K562 (cell line): Measurements from ENCODE around the gene GPR3. TPM values are rescaled to one million over a fixed set of nuclear protein-coding genes. Genes with fewer than 3 reads are reported as not detected.

Experiments
- ATAC-seq: fragments of 200-7000 bp; cut with Tn5 transposase; 3 replicates; pipeline ENCODE4 v1.9.1; 2020; ENCODE audit warnings: moderate library complexity
- BruUV-seq: library from RNA; stranded (reverse); fragments of 400-500 nt; replicated peaks from 2 replicates; lab custom pipeline; 2021; lab: Mats Ljungman, UMichigan
- CTCF ChIA-PET: fragments of 300-600 bp; formaldehyde crosslinking; extraction: SDS; loops from one replicate; lab custom pipeline; 2021; ENCODE audit warnings: low intra/inter-chr PET ratio; lab: Yijun Ruan, JAX
- POLR2A ChIA-PET: fragments of 300-600, 350-650 bp; sonication (Branson Sonifier 250); formaldehyde crosslinking; extraction: SDS; loops from one replicate; lab custom pipeline; 2021; ENCODE audit warnings: antibody characterized with exemption, inconsistent platforms; lab: Yijun Ruan, JAX
- DNase-seq, 4 experiments: peaks; one replicate each; pipeline versions ENCODE4 v3.0.0 to v3.0.0-alpha.2; 2011 to 2018; ENCODE audit warnings: low spot score in 3 of 4, mixed read lengths in 3 of 4; ENCODE audit errors: extremely low read depth in 1 of 4
- FAIRE-seq: peaks from 2 replicates; lab custom pipeline; 2011; peaks lifted over from hg19 to GRCh38; lab: Jason Lieb, UNC
- H2AFZ ChIP-seq: 2 replicates; pipeline ENCODE4 v1.6.0; 2011; ENCODE audit warnings: low read depth, low read length, control low read depth, inconsistent platforms
- H3K27ac ChIP-seq: fragments of 200-600 bp; 3 replicates; pipeline ENCODE4 v1.8.0; 2011; ENCODE audit warnings: low read depth, mild to moderate bottlenecking, control low read depth, inconsistent platforms, low read length, moderate library complexity, mixed read lengths; ENCODE audit errors: extremely low read depth
- H3K27me3 ChIP-seq, 2 experiments: fragments of 300-600 bp in 1 of 2; 2 replicates in 1 of 2; 3 replicates in 1 of 2; pipeline versions ENCODE4 v1.6.0 to v1.8.0; 2011; ENCODE audit warnings: inconsistent platforms in 2 of 2, low read length in 2 of 2, mild to moderate bottlenecking in 1 of 2, mixed read lengths in 1 of 2, moderate library complexity in 1 of 2; ENCODE audit not compliant: control insufficient read depth in 2 of 2, insufficient read depth in 2 of 2
- H3K36me3 ChIP-seq: fragments of 300-600 bp; 3 replicates; pipeline ENCODE4 v1.8.0; 2011; ENCODE audit warnings: mild to moderate bottlenecking, low read length, inconsistent platforms; ENCODE audit not compliant: control insufficient read depth, insufficient read depth
- H3K4me1 ChIP-seq, 2 experiments: fragments of 200-600 bp in 1 of 2; replicated peaks in 1 of 2; 2 replicates in 1 of 2; 3 replicates in 1 of 2; pipeline versions ENCODE4 v1.5.1 to v1.8.0; 2011; ENCODE audit warnings: inconsistent platforms in 2 of 2, low read length in 2 of 2, mild to moderate bottlenecking in 1 of 2, mixed read lengths in 1 of 2, moderate library complexity in 1 of 2; ENCODE audit not compliant: control insufficient read depth in 2 of 2, insufficient read depth in 2 of 2
- H3K4me2 ChIP-seq: 2 replicates; pipeline ENCODE4 v1.6.1; 2011; ENCODE audit warnings: low read length, control low read depth, inconsistent platforms, mixed read lengths; ENCODE audit not compliant: insufficient read depth
- H3K4me3 ChIP-seq: fragments of 200-600 bp; sonication (generic), shearing (Covaris generic); 2 replicates; pipeline ENCODE4 v1.5.1; 2016; ENCODE audit warnings: control low read depth, inconsistent platforms
- H3K79me2 ChIP-seq: fragments of 200-600 bp; 3 replicates; pipeline ENCODE4 v1.8.0; 2011; ENCODE audit warnings: low read length, inconsistent platforms; ENCODE audit not compliant: control insufficient read depth, insufficient read depth
- H3K9ac ChIP-seq, 2 experiments: 2 replicates each; pipeline versions ENCODE4 v1.6.0 to v1.6.1; 2011; ENCODE audit warnings: low read depth in 2 of 2, low read length in 2 of 2, control low read depth in 1 of 2, inconsistent platforms in 1 of 2, mild to moderate bottlenecking in 1 of 2, mixed read lengths in 1 of 2; ENCODE audit not compliant: insufficient read depth in 1 of 2
- H3K9me1 ChIP-seq: one replicate; pipeline ENCODE4 v1.6.0; 2011; ENCODE audit warnings: inconsistent platforms, mild to moderate bottlenecking, low read length, moderate library complexity; ENCODE audit not compliant: control insufficient read depth, insufficient read depth
- H3K9me3 ChIP-seq: replicated peaks from 2 replicates; pipeline ENCODE4 v1.5.1; 2011; ENCODE audit warnings: low read depth, low read length, inconsistent platforms; ENCODE audit not compliant: control insufficient read depth, insufficient read depth
- H4K20me1 ChIP-seq: replicated peaks from 2 replicates; pipeline ENCODE4 v1.6.1; 2011; ENCODE audit warnings: low read length, inconsistent platforms, mixed read lengths; ENCODE audit not compliant: control insufficient read depth, insufficient read depth
- DNMT1 ChIP-seq: fragments of 450-650 bp; IDR thresholded peaks from 2 replicates; pipeline ENCODE4 v1.6.1; 2016; ENCODE audit warnings: antibody characterized with exemption, mild to moderate bottlenecking
- IRF2 ChIP-seq: sonication (generic); formaldehyde crosslinking; IDR thresholded peaks from 2 replicates; pipeline ENCODE4 v1.8.1; 2022; ENCODE audit warnings: mild to moderate bottlenecking, missing genetic modification reagents
- MIER1 ChIP-seq: fragments of 450-650 bp; IDR thresholded peaks from 2 replicates; pipeline ENCODE4 v1.6.1; 2016; ENCODE audit warnings: antibody characterized with exemption, mild to moderate bottlenecking, low read depth
- NRF1 ChIP-seq, 2 experiments: fragments of 450-650 bp; IDR thresholded peaks in 1 of 2; conservative IDR thresholded peaks in 1 of 2; 2 replicates each; pipeline ENCODE4 v1.6.1; 2014; ENCODE audit warnings: mild to moderate bottlenecking in 2 of 2
- SIN3A ChIP-seq, 2 experiments: fragments of 150-350 bp in 1 of 2; IDR thresholded peaks; 2 replicates each; pipeline ENCODE4 v1.6.1; 2011 to 2016; ENCODE audit warnings: borderline replicate concordance in 2 of 2, low read depth in 2 of 2, low read length in 2 of 2, mild to moderate bottlenecking in 2 of 2, moderate library complexity in 2 of 2; ENCODE audit not compliant: control insufficient read depth in 1 of 2
- TCF7L2 ChIP-seq: fragments of 150-350 bp; IDR thresholded peaks from 2 replicates; pipeline ENCODE4 v1.6.1; 2016; ENCODE audit warnings: low read depth, mild to moderate bottlenecking, low read length, moderate library complexity
- ZNF41 ChIP-seq: fragments of 250-450 bp; sonication (Bioruptor Pico); conservative IDR thresholded peaks from 2 replicates; pipeline ENCODE4 v1.4.0; 2020; ENCODE audit warnings: mild to moderate bottlenecking
- WGBS: fragments of 100-300 bp; shearing (Covaris generic); methylation state at CpG from one replicate; pipeline ENCODE4 v1.1.6; 2016; ENCODE audit warnings: low coverage, mixed read lengths; ENCODE audit not compliant: insufficient coverage; ENCODE audit errors: missing lambda C conversion rate; 5-methylcytosine and 5-hydroxymethylcytosine counted together
- in situ Hi-C: fragments of 300-500 bp; cut with MboI; formaldehyde crosslinking; loops from 4 replicates; pipeline ENCODE4 v1.15.0; 2018; ENCODE audit warnings: inconsistent platforms, mixed read lengths
- intact Hi-C: fragments of 100-400 bp; cut with micrococcal nuclease; formaldehyde crosslinking; loops from 2 replicates; pipeline ENCODE4 v1.14.2; 2022
- polyA plus RNA-seq, 8 experiments: library from polyadenylated mRNA; depleted of rRNA in 4 of 8; stranded (reverse) in 5 of 8; unstranded in 3 of 8; fragments of >200 nt; fragmentation: Nextera tagmentation in 2 of 8; fragmentation: Illumina TruSeq in 1 of 8; extraction: Ambion mirVana in 2 of 8; extraction: Trizol in 1 of 8; gene quantifications; 2 replicates each; pipeline versions ENCODE4 v1.2.1 to v1.2.3, GENCODE V29; 2011 to 2014; ENCODE audit warnings: inconsistent platforms in 1 of 8, missing spikeins in 1 of 8
- total RNA-seq, 7 experiments: library from RNA; depleted of rRNA in 6 of 7; stranded (reverse); fragments of >200 nt in 6 of 7; fragmentation: Illumina TruSeq in 2 of 7; extraction: Trizol in 2 of 7; gene quantifications; 2 replicates each; pipeline versions ENCODE4 v1.2.1 to v1.2.3, GENCODE V29; 2011 to 2021; ENCODE audit warnings: low replicate concordance in 1 of 7
- TF ChIP-seq, protein P1 (sequence below), 2 experiments: fragments of 200-800 bp in 1 of 2; sonication (Bioruptor generic) in 1 of 2; sonication (generic) in 1 of 2; formaldehyde crosslinking in 1 of 2; IDR thresholded peaks in 1 of 2; conservative IDR thresholded peaks in 1 of 2; 2 replicates each; pipeline versions ENCODE4 v1.5.0 to v1.6.1; 2016 to 2020; ENCODE audit warnings: missing compliant biosample characterization in 1 of 2, missing genetic modification characterization in 1 of 2, missing genetic modification reagents in 1 of 2
- TF ChIP-seq, protein P2 (sequence below): fragments of 250-450 bp; sonication (Bioruptor Pico); IDR thresholded peaks from 2 replicates; pipeline ENCODE4 v1.8.0; 2022; ENCODE audit warnings: moderate library complexity, mild to moderate bottlenecking, inconsistent platforms
- TF ChIP-seq, protein P3 (sequence below): conservative IDR thresholded peaks from 2 replicates; pipeline ENCODE4 v1.6.1; 2011; ENCODE audit warnings: low read depth, mild to moderate bottlenecking, low read length; ENCODE audit not compliant: control insufficient read depth
- TF ChIP-seq, protein P4 (sequence below): fragments of 250-450 bp; sonication (Bioruptor Pico); IDR thresholded peaks from 2 replicates; pipeline ENCODE4 v1.4.0; 2020; ENCODE audit warnings: borderline replicate concordance

Gene GPR3
- total and polyA plus RNA-seq, 9 of the 15 experiments (the other 6 are each of a cell fraction or from before 2014, with no cell fraction given) = 0.24 to 11.5 (median 3.7) TPM

DNA sequence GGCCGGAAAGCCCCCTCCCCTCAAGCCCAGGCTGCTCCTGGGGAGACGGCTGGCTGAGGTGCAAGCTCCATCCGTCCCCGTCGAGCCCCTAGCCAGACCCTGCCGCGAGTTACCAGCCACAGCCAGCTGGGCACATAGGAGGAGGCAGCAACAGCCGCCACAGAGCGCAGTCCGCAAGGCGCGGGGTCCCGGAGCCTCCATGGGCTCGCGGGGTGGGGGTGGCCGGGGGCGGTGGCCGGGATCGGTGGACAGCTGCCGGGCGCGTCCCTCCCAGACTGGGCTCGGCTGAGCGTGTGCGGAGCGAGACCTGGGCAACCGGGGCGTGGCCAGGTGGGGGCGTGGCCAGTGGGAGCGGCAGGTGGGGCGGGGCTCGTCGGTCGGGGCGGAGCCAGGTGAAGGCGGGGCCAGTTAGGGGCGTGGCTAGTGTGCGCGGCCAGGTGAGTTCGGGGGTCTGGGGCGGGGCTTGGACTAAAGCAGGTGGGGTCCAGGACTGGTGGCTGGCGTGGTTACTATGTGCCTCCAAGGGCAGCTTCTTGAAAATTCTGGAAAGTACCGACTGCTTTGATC lies 9.3 kb upstream of the GPR3 start, which contains the start of gene CD164L2 (continued):
- TF ChIP-seq DNMT1 (no peak), TCF7L2 (no peak)
- TF ChIP-seq, protein P1, sequence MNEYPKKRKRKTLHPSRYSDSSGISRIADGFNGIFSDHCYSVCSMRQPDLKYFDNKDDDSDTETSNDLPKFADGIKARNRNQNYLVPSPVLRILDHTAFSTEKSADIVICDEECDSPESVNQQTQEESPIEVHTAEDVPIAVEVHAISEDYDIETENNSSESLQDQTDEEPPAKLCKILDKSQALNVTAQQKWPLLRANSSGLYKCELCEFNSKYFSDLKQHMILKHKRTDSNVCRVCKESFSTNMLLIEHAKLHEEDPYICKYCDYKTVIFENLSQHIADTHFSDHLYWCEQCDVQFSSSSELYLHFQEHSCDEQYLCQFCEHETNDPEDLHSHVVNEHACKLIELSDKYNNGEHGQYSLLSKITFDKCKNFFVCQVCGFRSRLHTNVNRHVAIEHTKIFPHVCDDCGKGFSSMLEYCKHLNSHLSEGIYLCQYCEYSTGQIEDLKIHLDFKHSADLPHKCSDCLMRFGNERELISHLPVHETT (CRISPR knock-in tag; conservative IDR thresholded peaks at IDR 0.05 in 1 of 2, IDR thresholded peaks at IDR 0.05 in 1 of 2) = no peak
- TF ChIP-seq, protein P2, sequence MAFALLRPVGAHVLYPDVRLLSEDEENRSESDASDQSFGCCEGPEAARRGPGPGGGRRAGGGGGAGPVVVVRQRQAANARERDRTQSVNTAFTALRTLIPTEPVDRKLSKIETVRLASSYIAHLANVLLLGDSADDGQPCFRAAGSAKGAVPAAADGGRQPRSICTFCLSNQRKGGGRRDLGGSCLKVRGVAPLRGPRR (CRISPR knock-in tag) = no peak

DNA sequence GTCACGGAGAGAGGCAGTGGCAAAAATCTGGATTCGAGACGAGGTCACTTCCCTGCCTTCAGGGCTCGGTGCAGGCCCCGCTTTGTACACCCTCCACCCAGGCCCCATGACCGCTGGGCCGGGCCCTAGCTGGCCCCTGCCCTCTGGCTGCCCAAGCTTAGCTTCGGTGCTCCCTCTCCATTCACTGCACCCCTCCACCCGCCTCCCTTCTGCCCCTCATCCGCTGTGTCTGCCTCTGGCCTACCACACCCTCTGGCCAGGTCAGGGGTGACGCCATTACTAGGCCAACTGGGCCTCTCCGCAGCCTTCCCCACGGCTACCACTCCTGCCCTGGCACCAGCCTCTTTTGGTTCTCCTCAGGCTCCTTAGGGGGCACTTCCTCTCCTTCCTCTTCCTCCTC lies 8.8 kb upstream of the GPR3 start:
- Histone ChIP-seq H3K4me1 (peaks cover 5 to 31% of the 10 kb centered on the region in 2 experiments; a peak in 4 of 5 replicates), H2AFZ (peak overlapping the region; percentile 47), H3K79me2 (no peaks in the 10 kb centered on the region), H3K4me2 (peak overlapping the region; percentile 53), H3K9me1 (no peaks in the 10 kb centered on the region), H3K9ac (peak overlapping the region in 1 of 2 experiments; percentile 62; a peak in 2 of 4 replicates), H3K9me3 (no peaks in the 10 kb centered on the region), H3K36me3 (no peaks in the 10 kb centered on the region), H3K27me3 (no peaks in the 10 kb centered on the region), H3K27ac (no peak overlapping the region), H3K4me3 (peak overlapping the region; percentile 32), H4K20me1 (no peaks in the 10 kb centered on the region; the same call in 1 of the 2 replicates)
- in situ Hi-C loops = no loop called here
- intact Hi-C loops = no loop called here
- WGBS = 47% methylated on average over 13 of the region's 13 CpGs
- FAIRE-seq = no peak
- CTCF ChIA-PET = interaction anchor here (0.6 kb wide), 1 partner anchor 283 kb away, joined by 3 read pairs; no protein-coding TSS in a partner anchor
- ATAC-seq = no peak
- BruUV-seq = no TSS peak
- POLR2A ChIA-PET = interaction anchor here (0.9 to 1.2 kb wide), 2 partner anchors 11 to 25 kb away, joined by 3 to 4 read pairs; no protein-coding TSS in a partner anchor
- no peak for DNase-seq
- TF ChIP-seq NRF1 (conservative IDR thresholded peaks at IDR 0.05 in 1 of 2, IDR thresholded peaks at IDR 0.05 in 1 of 2) (0 out of 4 replicates have a peak, but pooled peaks of 1 of the 2 experiments have one; percentile 2), ZNF41 (CRISPR knock-in tag) (no peak), MIER1 (no peak), SIN3A (IDR thresholded peaks at IDR 0.05; ENCODE audit: borderline replicate concordance in 2 of 2, control insufficient read depth in 1 of 2, low read depth in 2 of 2, low read length in 2 of 2) (no peak), IRF2 (CRISPR knock-in tag) (no peak)
- TF ChIP-seq, protein P3, sequence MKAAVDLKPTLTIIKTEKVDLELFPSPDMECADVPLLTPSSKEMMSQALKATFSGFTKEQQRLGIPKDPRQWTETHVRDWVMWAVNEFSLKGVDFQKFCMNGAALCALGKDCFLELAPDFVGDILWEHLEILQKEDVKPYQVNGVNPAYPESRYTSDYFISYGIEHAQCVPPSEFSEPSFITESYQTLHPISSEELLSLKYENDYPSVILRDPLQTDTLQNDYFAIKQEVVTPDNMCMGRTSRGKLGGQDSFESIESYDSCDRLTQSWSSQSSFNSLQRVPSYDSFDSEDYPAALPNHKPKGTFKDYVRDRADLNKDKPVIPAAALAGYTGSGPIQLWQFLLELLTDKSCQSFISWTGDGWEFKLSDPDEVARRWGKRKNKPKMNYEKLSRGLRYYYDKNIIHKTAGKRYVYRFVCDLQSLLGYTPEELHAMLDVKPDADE = 0 out of 2 replicates have a peak, but pooled peaks have one; percentile 21
- TF ChIP-seq, protein P2 (CRISPR knock-in tag) = no peak
- TF ChIP-seq, protein P4, sequence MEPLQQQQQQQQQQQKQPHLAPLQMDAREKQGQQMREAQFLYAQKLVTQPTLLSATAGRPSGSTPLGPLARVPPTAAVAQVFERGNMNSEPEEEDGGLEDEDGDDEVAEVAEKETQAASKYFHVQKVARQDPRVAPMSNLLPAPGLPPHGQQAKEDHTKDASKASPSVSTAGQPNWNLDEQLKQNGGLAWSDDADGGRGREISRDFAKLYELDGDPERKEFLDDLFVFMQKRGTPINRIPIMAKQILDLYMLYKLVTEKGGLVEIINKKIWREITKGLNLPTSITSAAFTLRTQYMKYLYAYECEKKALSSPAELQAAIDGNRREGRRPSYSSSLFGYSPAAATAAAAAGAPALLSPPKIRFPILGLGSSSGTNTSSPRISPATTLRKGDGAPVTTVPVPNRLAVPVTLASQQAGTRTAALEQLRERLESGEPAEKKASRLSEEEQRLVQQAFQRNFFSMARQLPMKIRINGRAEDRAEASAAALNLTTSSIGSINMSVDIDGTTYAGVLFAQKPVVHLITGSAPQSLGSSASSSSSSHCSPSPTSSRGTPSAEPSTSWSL (CRISPR knock-in tag) = 0 out of 2 replicates have a peak, but pooled peaks have one; percentile 5
